Measurements from ENCODE around the gene BEND3. TPM values are rescaled to one million over a fixed set of nuclear protein-coding genes. Genes with fewer than 3 reads are reported as not detected.

The BEND3 gene
- total RNA-seq, 1 donor from 2014 or later, result 7.7 TPM

DNA sequence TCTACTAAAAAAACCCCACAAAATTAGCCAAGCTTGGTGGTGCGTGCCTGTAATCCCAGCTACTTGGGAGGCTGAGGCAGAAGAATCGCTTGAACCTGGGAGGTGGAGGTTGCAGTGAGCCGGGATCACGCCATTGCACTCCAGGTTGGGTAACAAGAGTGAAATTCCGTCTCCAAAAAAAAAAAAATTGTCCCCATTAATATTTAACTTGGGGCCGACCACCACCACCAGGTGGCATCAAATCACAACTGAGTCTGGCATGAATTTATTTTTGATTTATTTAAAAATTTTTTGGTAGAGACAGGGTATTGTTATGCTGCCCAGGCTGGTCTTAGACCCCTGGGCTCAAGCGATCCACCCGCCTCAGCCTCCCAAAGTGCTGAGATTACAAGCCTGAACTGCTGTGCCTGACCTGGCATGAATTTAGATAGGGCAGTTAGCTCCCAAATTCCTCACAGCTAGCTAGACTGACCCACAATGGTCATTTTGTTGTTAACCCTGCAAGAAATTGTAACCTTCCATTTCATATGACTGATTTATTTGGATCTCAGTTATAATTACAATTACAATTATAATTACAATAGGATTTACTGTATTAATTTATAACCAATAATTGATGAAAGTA lies 17.1 kb upstream of the BEND3 start:
- Histone ChIP-seq H3K27me3 (ENCODE audit: control insufficient read depth, insufficient read depth, low read length) (no peaks in the 10 kb centered on the region), H3K4me3 (ENCODE audit: low read depth, low read length) (no peak overlapping the region), H3K36me3 (ENCODE audit: control insufficient read depth, insufficient read depth, low read length) (no peaks in the 10 kb centered on the region)
- DNase-seq (ENCODE audit: low read depth), result no peak
- TF ChIP-seq, protein P1, sequence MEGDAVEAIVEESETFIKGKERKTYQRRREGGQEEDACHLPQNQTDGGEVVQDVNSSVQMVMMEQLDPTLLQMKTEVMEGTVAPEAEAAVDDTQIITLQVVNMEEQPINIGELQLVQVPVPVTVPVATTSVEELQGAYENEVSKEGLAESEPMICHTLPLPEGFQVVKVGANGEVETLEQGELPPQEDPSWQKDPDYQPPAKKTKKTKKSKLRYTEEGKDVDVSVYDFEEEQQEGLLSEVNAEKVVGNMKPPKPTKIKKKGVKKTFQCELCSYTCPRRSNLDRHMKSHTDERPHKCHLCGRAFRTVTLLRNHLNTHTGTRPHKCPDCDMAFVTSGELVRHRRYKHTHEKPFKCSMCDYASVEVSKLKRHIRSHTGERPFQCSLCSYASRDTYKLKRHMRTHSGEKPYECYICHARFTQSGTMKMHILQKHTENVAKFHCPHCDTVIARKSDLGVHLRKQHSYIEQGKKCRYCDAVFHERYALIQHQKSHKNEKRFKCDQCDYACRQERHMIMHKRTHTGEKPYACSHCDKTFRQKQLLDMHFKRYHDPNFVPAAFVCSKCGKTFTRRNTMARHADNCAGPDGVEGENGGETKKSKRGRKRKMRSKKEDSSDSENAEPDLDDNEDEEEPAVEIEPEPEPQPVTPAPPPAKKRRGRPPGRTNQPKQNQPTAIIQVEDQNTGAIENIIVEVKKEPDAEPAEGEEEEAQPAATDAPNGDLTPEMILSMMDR (IDR thresholded peaks at IDR 0.05; ENCODE audit: insufficient read depth, low read length, poor library complexity, severe bottlenecking), result peak; percentile 42

DNA sequence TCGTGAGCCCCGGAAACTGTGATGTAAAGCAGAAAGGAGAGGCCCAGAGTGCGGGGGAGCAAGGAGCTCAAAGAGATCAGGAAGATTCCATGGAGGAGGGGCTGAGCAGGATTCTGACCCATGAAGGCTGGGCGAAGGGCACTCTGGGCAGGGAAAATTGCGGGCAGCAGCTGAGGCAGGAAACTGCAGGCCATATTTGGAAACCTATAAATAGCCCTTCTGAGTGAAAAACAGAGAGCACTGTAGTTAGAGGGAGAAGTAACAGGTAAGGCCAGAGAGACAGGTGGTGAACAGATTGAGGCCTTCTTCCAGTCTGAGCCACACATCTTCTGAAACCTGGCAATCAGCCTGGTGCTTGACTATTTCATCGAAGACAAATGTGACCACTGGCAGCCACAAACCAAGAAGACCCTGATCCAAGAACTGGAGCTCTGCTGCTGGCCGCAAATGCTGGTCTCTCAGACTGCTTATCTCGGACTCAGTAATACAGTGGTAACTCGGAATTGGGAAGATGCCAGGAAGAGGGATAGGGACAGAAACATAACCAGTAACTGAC lies 14.1 kb upstream of the BEND3 start:
- no peak for DNase-seq (ENCODE audit: low read depth)
- H3K27me3 ChIP-seq (ENCODE audit: control insufficient read depth, insufficient read depth, low read length), result no peaks in the 10 kb centered on the region
- H3K36me3 ChIP-seq (ENCODE audit: control insufficient read depth, insufficient read depth, low read length), result no peaks in the 10 kb centered on the region
- TF ChIP-seq, protein P1 (IDR thresholded peaks at IDR 0.05; ENCODE audit: insufficient read depth, low read length, poor library complexity, severe bottlenecking), result no peak
- no peak overlapping the region for H3K4me3 ChIP-seq (ENCODE audit: low read depth, low read length)

DNA sequence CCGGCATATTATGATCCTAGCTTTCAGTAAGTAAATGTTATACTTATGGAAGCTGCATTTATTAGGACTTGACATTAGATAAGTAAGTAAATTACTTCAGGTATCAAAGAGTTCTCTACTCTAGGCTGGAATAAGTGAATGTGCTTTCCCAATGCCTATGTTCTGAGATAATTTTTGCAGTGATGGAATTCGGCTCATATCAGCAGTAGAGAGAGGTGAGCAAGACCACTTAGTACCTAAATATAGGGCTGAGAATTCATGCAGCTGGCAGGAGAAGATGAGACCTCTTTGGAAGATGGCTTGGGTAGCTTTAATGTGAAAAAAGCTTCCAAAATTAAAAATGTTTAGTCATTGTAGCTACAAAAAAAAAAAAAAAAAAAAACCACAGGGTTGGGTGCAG lies 13.3 kb upstream of the BEND3 start:
- TF ChIP-seq, protein P1 (IDR thresholded peaks at IDR 0.05; ENCODE audit: insufficient read depth, low read length, poor library complexity, severe bottlenecking), result no peak
- no peaks in the 10 kb centered on the region for H3K36me3 ChIP-seq (ENCODE audit: control insufficient read depth, insufficient read depth, low read length)

DNA sequence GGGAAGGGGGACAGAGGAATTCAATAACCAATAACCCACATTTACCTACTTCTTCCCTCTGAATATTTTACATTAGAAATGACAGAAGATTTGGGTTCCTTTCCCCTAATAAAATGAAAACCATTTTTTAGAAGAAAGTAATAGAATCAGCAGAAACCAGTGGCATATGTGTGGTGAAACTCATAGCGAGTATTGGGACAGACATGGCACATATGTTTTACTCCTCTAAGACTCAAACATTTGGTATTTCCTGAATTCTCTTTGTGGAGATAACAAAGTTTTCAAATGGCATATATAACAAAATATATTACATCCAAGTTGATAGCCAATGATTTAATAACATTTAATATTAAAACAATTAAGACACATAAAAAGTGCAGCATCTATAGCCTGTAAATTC lies 12.9 kb upstream of the BEND3 start:
- H3K4me3 ChIP-seq (ENCODE audit: low read depth, low read length), result no peak overlapping the region
- TF ChIP-seq, protein P1 (IDR thresholded peaks at IDR 0.05; ENCODE audit: insufficient read depth, low read length, poor library complexity, severe bottlenecking), result no peak
- no peak for DNase-seq (ENCODE audit: low read depth)
- no peaks in the 10 kb centered on the region for H3K27me3 ChIP-seq (ENCODE audit: control insufficient read depth, insufficient read depth, low read length)
- no peaks in the 10 kb centered on the region for H3K36me3 ChIP-seq (ENCODE audit: control insufficient read depth, insufficient read depth, low read length)

More for the DNA sequence above, 13.3 kb upstream of the BEND3 start:
- Histone ChIP-seq H3K4me3 (ENCODE audit: low read depth, low read length) (no peak overlapping the region), H3K27me3 (ENCODE audit: control insufficient read depth, insufficient read depth, low read length) (no peaks in the 10 kb centered on the region)
- no peak for DNase-seq (ENCODE audit: low read depth)

DNA sequence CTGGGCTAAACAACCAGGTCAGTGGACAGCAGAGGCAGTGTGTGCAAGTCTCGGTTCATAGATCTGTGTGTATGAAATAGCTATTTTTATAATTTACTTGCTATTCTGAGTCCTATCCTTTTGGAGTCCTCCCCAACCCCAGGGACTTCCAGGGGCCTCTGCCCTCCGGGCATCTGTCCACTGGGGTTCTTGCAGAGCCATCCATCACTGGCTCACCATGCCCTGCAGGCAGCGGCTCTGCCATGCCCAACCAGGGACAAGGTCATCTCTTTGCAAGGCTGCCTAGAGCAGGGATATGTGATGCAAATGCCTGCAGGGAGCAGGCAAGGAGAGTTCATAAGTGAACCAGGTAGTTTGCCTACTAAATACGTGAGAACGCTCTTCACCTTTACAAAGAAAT lies 10.5 kb upstream of the BEND3 start:
- TF ChIP-seq, protein P1 (IDR thresholded peaks at IDR 0.05; ENCODE audit: insufficient read depth, low read length, poor library complexity, severe bottlenecking), result no peak
- Histone ChIP-seq H3K36me3 (ENCODE audit: control insufficient read depth, insufficient read depth, low read length) (no peaks in the 10 kb centered on the region), H3K27me3 (ENCODE audit: control insufficient read depth, insufficient read depth, low read length) (no peaks in the 10 kb centered on the region), H3K4me3 (ENCODE audit: low read depth, low read length) (no peak overlapping the region)
- DNase-seq (ENCODE audit: low read depth), result no peak

DNA sequence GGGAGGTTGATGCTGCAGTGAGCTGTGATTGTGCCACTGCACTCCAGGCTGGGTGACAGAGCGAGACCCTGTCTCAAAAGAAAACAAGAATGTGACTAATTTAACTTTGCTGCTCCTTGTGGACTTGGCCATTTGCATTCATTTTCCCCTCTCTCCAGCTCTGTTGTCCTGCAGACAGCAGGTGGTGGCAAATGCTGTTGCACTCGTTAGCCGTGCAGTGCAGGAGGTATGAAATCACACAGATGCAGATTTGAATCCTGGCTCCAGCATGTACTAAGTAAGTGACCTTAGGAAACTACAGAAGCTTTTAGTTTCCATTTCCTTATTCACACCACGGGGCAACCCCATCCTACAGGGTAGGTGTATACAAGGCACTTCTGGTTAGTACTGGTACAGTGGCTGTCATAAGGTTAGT lies 9.6 kb upstream of the BEND3 start:
- Histone ChIP-seq H3K27me3 (ENCODE audit: control insufficient read depth, insufficient read depth, low read length) (no peaks in the 10 kb centered on the region), H3K4me3 (ENCODE audit: low read depth, low read length) (no peak overlapping the region), H3K36me3 (ENCODE audit: control insufficient read depth, insufficient read depth, low read length) (no peaks in the 10 kb centered on the region)
- TF ChIP-seq, protein P1 (IDR thresholded peaks at IDR 0.05; ENCODE audit: insufficient read depth, low read length, poor library complexity, severe bottlenecking), result no peak
- DNase-seq (ENCODE audit: low read depth), result no peak
